Peyer's patch (tissue), 4 donors: ENCODE data around the gene CCNDBP1. TPM values are rescaled to one million over a fixed set of nuclear protein-coding genes. Genes with fewer than 3 reads are reported as not detected.

ENCODE experiments used
- DNase-seq, 3 donors: peaks; one replicate each; pipeline ENCODE4 v3.0.0-alpha.2; 2017 to 2019
- H3K27ac ChIP-seq, 4 donors: fragments of 200-600 bp; sonication (generic); one replicate each; pipeline ENCODE4 v1.5.1; 2016 to 2019
- H3K27me3 ChIP-seq, 2 donors: fragments of 200-600 bp; sonication (generic); one replicate each; pipeline ENCODE4 v1.5.1; 2019
- H3K36me3 ChIP-seq, 3 donors: fragments of 200-600 bp; sonication (generic); one replicate each; pipeline ENCODE4 v1.5.1; 2016 to 2019
- H3K4me1 ChIP-seq, 4 donors: fragments of 200-600 bp; sonication (generic); one replicate each; pipeline ENCODE4 v1.5.1; 2016 to 2019
- H3K4me3 ChIP-seq, 4 donors: fragments of 200-600 bp; sonication (generic); 1 replicate in 3 of 4; 2 replicates in 1 of 4; pipeline ENCODE4 v1.5.1; 2016 to 2019; ENCODE audit warnings: mild to moderate bottlenecking in 1 of 4
- H3K9me3 ChIP-seq, 4 donors: fragments of 200-600 bp; sonication (generic); one replicate each; pipeline ENCODE4 v1.5.1; 2016 to 2019; ENCODE audit warnings: mild to moderate bottlenecking in 1 of 4
- CTCF ChIP-seq, 6 experiments: fragments of 450-650 bp in 4 of 6; fragments of 200-600 bp in 2 of 6; sonication (generic) in 1 of 6; IDR thresholded peaks; one replicate each; pipeline ENCODE4 v1.5.1; 2017 to 2019; ENCODE audit warnings: antibody characterized with exemption in 6 of 6, mild to moderate bottlenecking in 3 of 6, moderate library complexity in 1 of 6
- POLR2A ChIP-seq, 2 donors: fragments of 450-650 bp; IDR thresholded peaks; one replicate each; pipeline ENCODE4 v1.5.1; 2017; ENCODE audit warnings: antibody characterized with exemption in 2 of 2, mild to moderate bottlenecking in 2 of 2, moderate library complexity in 2 of 2
- total RNA-seq, 4 donors: library from RNA; depleted of rRNA; stranded (reverse); fragments of >200 nt; gene quantifications; one replicate each; pipeline ENCODE4 v1.1.0, GENCODE V29; 2016

The CCNDBP1 gene
- total RNA-seq, 4 donors from 2014 or later: 73.0 to 95.1 (median 83.5) TPM

DNA sequence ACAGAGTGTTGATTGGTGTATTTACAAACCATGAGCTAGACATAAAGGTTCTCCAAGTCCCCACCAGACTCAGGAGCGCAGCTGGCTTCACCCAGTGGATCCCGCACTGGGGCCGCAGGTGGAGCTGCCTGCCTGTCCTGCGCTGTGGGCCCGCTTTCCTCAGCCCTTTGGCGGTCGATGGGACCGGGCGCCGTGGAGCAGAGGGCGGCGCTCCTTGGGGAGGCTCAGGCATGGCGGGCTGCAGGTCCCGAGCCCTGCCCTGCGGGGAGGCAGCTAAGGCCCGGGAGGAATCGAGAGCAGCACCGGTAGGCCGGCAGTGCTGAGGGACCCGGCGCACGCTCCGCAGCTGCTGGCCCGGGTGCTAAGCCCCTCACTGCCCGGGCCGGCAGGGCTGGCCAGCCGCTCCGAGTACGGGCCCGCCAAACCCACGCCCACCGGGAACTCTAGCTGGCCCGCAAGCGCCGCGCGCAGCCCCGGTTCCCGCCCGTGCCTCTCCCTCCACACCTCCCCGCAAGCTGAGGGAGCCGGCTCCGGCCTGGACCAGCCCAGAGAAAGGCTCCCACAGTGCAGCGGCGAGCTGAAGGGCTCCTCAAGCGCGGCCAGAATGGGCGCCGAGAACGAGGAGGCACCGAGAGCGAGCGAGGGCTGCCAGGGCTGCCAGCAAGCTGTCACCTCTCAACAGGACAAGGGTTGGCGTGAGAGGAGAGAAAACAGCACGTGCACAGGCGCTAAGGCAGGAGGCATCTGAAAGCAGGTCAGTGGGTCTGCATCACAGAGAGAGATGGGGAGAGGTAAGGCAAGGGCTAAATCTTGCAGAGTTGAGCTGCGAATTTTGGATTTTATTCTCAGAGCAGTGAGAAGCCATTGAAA is 41.5 kb downstream of the CCNDBP1 start:
- Histone ChIP-seq H3K4me1 (no peaks in the 10 kb centered on the region), H3K27me3 (no peaks in the 10 kb centered on the region), H3K36me3 (no peaks in the 10 kb centered on the region), H3K4me3 (no peak overlapping the region), H3K27ac (no peak overlapping the region), H3K9me3 (no peaks in the 10 kb centered on the region)
- no peak for TF ChIP-seq CTCF (IDR thresholded peaks at IDR 0.05)
- no peak for TF ChIP-seq POLR2A (IDR thresholded peaks at IDR 0.05)
- no peak for DNase-seq

DNA sequence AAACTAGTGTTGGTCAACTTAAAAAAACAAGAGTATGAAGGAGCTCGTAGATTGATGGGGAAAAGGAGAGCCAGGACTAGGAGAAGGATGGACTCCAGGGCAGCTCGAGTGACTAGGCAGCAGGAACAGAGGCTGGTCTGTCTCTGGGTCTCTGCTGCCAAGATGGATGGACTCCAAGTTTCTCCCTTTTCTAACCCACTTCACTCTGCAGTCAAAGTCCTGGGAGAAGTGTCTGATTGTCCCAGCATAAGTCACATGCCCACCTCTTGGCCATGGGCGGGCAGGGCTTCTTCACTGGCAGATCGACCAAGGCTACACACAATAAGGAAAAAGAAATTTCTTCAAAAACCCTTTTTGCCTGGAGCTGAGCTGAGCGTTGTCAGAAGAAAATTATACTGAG is 44.8 kb downstream of the CCNDBP1 start:
- no peaks in the 10 kb centered on the region for H3K36me3 ChIP-seq
- H3K9me3 ChIP-seq: no peaks in the 10 kb centered on the region
- H3K4me1 ChIP-seq: no peaks in the 10 kb centered on the region
- H3K4me3 ChIP-seq: no peak overlapping the region
- no peak overlapping the region for H3K27ac ChIP-seq
- TF ChIP-seq CTCF (IDR thresholded peaks at IDR 0.05) (no peak), POLR2A (IDR thresholded peaks at IDR 0.05) (no peak)
- no peak for DNase-seq
- no peaks in the 10 kb centered on the region for H3K27me3 ChIP-seq

DNA sequence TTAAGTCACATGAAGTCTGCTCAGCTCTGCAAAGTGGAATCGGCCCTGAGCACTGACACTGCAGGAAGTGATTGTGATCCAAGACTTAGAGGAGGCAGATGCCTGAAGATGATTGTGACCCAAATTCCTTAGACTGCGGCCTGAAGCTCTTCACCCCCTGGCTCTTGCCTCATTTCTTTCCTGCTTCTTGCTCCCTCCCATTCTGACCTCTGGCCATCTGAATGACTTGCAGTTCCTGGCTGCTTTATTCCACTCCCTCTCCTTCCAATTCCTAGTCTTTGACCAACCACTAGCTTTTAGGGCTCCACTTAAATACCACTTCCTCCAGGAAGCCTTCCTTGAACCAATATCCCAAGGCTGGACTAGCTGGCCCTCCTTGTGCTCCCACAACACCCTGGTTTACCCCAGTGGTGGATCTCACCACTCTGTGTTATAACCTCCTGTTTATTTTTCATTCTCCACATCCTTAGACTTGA is 45.5 kb downstream of the CCNDBP1 start:
- Histone ChIP-seq H3K4me1 (no peaks in the 10 kb centered on the region), H3K27me3 (no peaks in the 10 kb centered on the region), H3K36me3 (no peaks in the 10 kb centered on the region), H3K9me3 (no peaks in the 10 kb centered on the region), H3K4me3 (no peak overlapping the region), H3K27ac (no peak overlapping the region)
- TF ChIP-seq POLR2A (IDR thresholded peaks at IDR 0.05): no peak
- TF ChIP-seq CTCF (IDR thresholded peaks at IDR 0.05): no peak
- DNase-seq: no peak

DNA sequence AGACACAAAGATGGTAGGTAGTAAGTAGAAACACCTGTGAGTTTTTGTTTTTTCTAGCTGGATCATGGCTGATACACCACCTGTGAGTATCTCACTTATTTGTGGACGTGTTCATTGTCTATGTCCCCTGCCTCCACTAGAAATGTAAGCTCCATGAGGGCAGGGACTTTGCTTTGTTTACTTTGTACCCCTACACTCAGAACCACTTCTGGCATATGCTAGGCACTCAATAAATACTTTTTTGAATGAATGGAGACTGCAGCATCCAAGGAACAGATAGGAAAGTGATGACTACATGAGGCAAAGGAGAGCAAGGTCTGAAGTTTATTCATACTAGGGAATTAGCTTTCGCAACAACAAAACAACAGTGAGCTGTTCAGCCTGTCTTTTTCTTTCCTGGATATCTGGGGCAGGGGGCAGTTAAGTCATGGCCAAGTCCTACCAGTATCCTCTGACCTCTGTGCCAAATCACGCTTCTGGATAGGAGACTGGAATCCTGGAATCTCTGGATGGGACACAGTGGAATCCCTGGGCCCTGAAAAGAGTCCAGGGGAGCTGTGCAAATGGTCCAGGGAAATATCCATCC is 47.2 kb downstream of the CCNDBP1 start:
- Histone ChIP-seq H3K9me3 (no peaks in the 10 kb centered on the region), H3K4me3 (no peak overlapping the region), H3K36me3 (no peaks in the 10 kb centered on the region), H3K4me1 (no peaks in the 10 kb centered on the region), H3K27ac (no peak overlapping the region), H3K27me3 (no peaks in the 10 kb centered on the region)
- TF ChIP-seq CTCF (IDR thresholded peaks at IDR 0.05) (no peak), POLR2A (IDR thresholded peaks at IDR 0.05) (no peak)
- no peak for DNase-seq

DNA sequence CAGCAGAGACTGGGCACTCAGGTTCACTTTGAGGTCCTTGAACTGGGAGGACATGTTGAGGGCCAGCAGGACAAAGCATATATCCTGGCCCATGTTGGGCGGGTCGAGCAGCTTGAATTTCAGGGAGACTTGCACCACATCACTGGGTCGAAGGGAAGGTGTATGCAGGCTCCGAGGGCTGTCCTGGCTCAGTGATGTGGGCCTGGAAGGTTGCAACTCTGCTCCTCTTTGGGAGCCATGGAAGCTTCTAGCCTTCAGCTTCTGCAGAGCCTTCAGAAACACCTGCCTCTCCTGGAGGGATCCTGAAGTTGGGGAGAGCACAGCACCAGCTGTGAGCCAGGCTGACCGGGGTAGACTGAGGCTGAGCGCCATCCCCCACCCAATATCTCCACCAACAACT is 50.3 kb downstream of the CCNDBP1 start:
- H3K4me1 ChIP-seq: no peaks in the 10 kb centered on the region
- no peaks in the 10 kb centered on the region for H3K36me3 ChIP-seq
- TF ChIP-seq POLR2A (IDR thresholded peaks at IDR 0.05): no peak
- no peak for TF ChIP-seq CTCF (IDR thresholded peaks at IDR 0.05)
- no peak for DNase-seq
- H3K27ac ChIP-seq: no peak overlapping the region
- no peaks in the 10 kb centered on the region for H3K27me3 ChIP-seq
- H3K9me3 ChIP-seq: no peaks in the 10 kb centered on the region
- no peak overlapping the region for H3K4me3 ChIP-seq
